Activated naive CD4-positive, alpha-beta T cell treated with anti-CD3 and anti-CD28 coated beads, Interleukin-2, amount 10 ng/mL, durations not matched to agents 7 days and 5 days (primary cell): ENCODE data around the gene TPM2.

Experiments used
- CTCF ChIA-PET: fragments of 350-600 bp; sonication (Branson Sonifier 250); formaldehyde crosslinking; loops from one replicate; lab custom pipeline; 2021; ENCODE audit warnings: antibody characterized with exemption; lab: Charles Lee
- DNase-seq: peaks from one replicate; pipeline ENCODE4 v3.0.0-alpha.2; 2020
- H3K27ac Mint-ChIP-seq: one replicate; pipeline ENCODE4 v1.8.0; 2021; ENCODE audit warnings: mild to moderate bottlenecking, moderate library complexity, mixed read lengths
- H3K27me3 Mint-ChIP-seq: one replicate; pipeline ENCODE4 v1.8.0; 2021; ENCODE audit warnings: mild to moderate bottlenecking, mixed read lengths
- H3K36me3 Mint-ChIP-seq: one replicate; pipeline ENCODE4 v1.8.0; 2021; ENCODE audit warnings: mixed read lengths
- H3K4me1 Mint-ChIP-seq: one replicate; pipeline ENCODE4 v1.8.0; 2021; ENCODE audit warnings: mixed read lengths
- H3K4me3 Mint-ChIP-seq: one replicate; pipeline ENCODE4 v1.8.0; 2021; ENCODE audit warnings: mild to moderate bottlenecking, moderate library complexity, mixed read lengths
- H3K9me3 Mint-ChIP-seq: one replicate; pipeline ENCODE4 v1.8.0; 2021; ENCODE audit warnings: mixed read lengths

TPM2 gene

GRCh38 chr9:35689542-35690293 is at the start of gene TPM2:
TSS of gene TPM2 (minus strand) at chr9:35689925. CDS start at chr9:35689817, 108 bp downstream.
- H3K36me3 Mint-ChIP-seq = no peaks in the 10 kb centered on the region
- H3K27ac Mint-ChIP-seq = peak within 1 kb of the TSS; percentile 3
- H3K4me3 Mint-ChIP-seq = peak within 1 kb of the TSS; percentile 80
- peaks cover 20% of the 10 kb centered on the region for H3K27me3 Mint-ChIP-seq
- DNase-seq = no peak
- H3K9me3 Mint-ChIP-seq = no peaks in the 10 kb centered on the region
- H3K4me1 Mint-ChIP-seq = peaks cover 27% of the 10 kb centered on the region
- CTCF ChIA-PET = interaction anchor here (2.3 kb wide), 1 partner anchor 79 kb away, joined by 4 read pairs; no protein-coding TSS in a partner anchor

GRCh38 chr9:35738924-35739323 is 49.2 kb upstream of the TPM2 start:
- no peaks in the 10 kb centered on the region for H3K27me3 Mint-ChIP-seq
- peaks cover 36% of the 10 kb centered on the region for H3K4me1 Mint-ChIP-seq
- H3K27ac Mint-ChIP-seq = no peak overlapping the region
- no peak overlapping the region for H3K4me3 Mint-ChIP-seq
- DNase-seq = no peak
- H3K36me3 Mint-ChIP-seq = peaks cover 53% of the 10 kb centered on the region
- no peaks in the 10 kb centered on the region for H3K9me3 Mint-ChIP-seq
- CTCF ChIA-PET = interaction anchor here (0.7 to 5.7 kb wide), 5 partner anchors 8 to 96 kb away, joined by 3 to 83 read pairs (median 3); partner anchors contain the start of genes GBA2 and RGP1

GRCh38 chr9:35738186-35738585 is 48.5 kb upstream of the TPM2 start:
- Mint-ChIP-seq H3K4me1 (peaks cover 39% of the 10 kb centered on the region), H3K9me3 (no peaks in the 10 kb centered on the region), H3K4me3 (no peak overlapping the region), H3K27me3 (no peaks in the 10 kb centered on the region), H3K27ac (no peak overlapping the region), H3K36me3 (peaks cover 47% of the 10 kb centered on the region)
- CTCF ChIA-PET = interaction anchor here (1.1 to 5.7 kb wide), 5 partner anchors 9 to 97 kb away, joined by 3 to 83 read pairs (median 4); partner anchors contain the start of genes GBA2 and RGP1
- DNase-seq = no peak

GRCh38 chr9:35737143-35737542 is 47.4 kb upstream of the TPM2 start:
- Mint-ChIP-seq H3K36me3 (peaks cover 46% of the 10 kb centered on the region), H3K4me3 (no peak overlapping the region), H3K9me3 (no peaks in the 10 kb centered on the region), H3K27ac (no peak overlapping the region), H3K27me3 (no peaks in the 10 kb centered on the region), H3K4me1 (peaks cover 35% of the 10 kb centered on the region)
- CTCF ChIA-PET = interaction anchor here (0.9 to 5.7 kb wide), 5 partner anchors 10 to 145 kb away, joined by 3 to 83 read pairs (median 5); partner anchors contain the start of genes GBA2 and RGP1
- no peak for DNase-seq

- H3K36me3 Mint-ChIP-seq = peaks cover 44% of the 10 kb centered on the region
- no peak overlapping the region for H3K27ac Mint-ChIP-seq
- peak; percentile 81 for DNase-seq
- H3K27me3 Mint-ChIP-seq = no peaks in the 10 kb centered on the region
- peaks cover 31% of the 10 kb centered on the region for H3K4me1 Mint-ChIP-seq
- H3K4me3 Mint-ChIP-seq = no peak overlapping the region
- CTCF ChIA-PET = interaction anchor here (0.5 to 5.7 kb wide), 13 partner anchors 9 to 272 kb away, joined by 3 to 83 read pairs (median 5); partner anchors contain the start of genes GBA2, MSMP and RGP1
- H3K9me3 Mint-ChIP-seq = no peaks in the 10 kb centered on the region
These were observed 46.5 kb upstream of the TPM2 start for GRCh38 chr9:35736201-35736633.

GRCh38 chr9:35734096-35734495 is 44.4 kb upstream of the TPM2 start:
- Mint-ChIP-seq H3K36me3 (peaks cover 41% of the 10 kb centered on the region), H3K4me3 (no peak overlapping the region), H3K27me3 (no peaks in the 10 kb centered on the region), H3K27ac (no peak overlapping the region), H3K9me3 (no peaks in the 10 kb centered on the region), H3K4me1 (peaks cover 34% of the 10 kb centered on the region)
- CTCF ChIA-PET = interaction anchor here (0.5 to 5.7 kb wide), 7 partner anchors 13 to 148 kb away, joined by 3 to 83 read pairs (median 5); partner anchors contain the start of genes CCDC107, GBA2, RGP1 and RMRP
- DNase-seq = no peak

GRCh38 chr9:35732800-35733541 is 43.2 kb upstream of the TPM2 start:
- H3K27ac Mint-ChIP-seq = peak overlapping the region; percentile 92
- CTCF ChIA-PET = interaction anchor here (0.8 to 5.0 kb wide), 9 partner anchors 9 to 129 kb away, joined by 4 to 25 read pairs (median 9); partner anchors contain the start of genes CCDC107, GBA2, MSMP and RGP1
- H3K27me3 Mint-ChIP-seq = no peaks in the 10 kb centered on the region
- H3K4me3 Mint-ChIP-seq = no peak overlapping the region
- peaks cover 34% of the 10 kb centered on the region for H3K4me1 Mint-ChIP-seq
- peak; percentile 39 for DNase-seq
- peaks cover 29% of the 10 kb centered on the region for H3K36me3 Mint-ChIP-seq
- no peaks in the 10 kb centered on the region for H3K9me3 Mint-ChIP-seq

GRCh38 chr9:35732185-35732799 is 42.6 kb upstream of the TPM2 start, which contains the start of the genes CREB3 and TLN1:
TSS of gene CREB3 (plus strand) at chr9:35732666. CDS start at chr9:35732773, 107 bp downstream.
TSS of gene TLN1 (minus strand) at chr9:35732195. CDS start at chr9:35725694, 6,501 bp downstream.
- CTCF ChIA-PET = interaction anchor here (0.8 to 5.0 kb wide), 13 partner anchors 9 to 129 kb away, joined by 3 to 25 read pairs (median 9); partner anchors contain the start of genes ARHGEF39, CCDC107, GBA2 and MSMP
- H3K36me3 Mint-ChIP-seq = peaks cover 23% of the 10 kb centered on the region
- H3K4me3 Mint-ChIP-seq = no peak within 1 kb of the TSS

GRCh38 chr9:35731415-35732184 is 41.9 kb upstream of the TPM2 start:
- Mint-ChIP-seq H3K4me1 (peaks cover 34% of the 10 kb centered on the region), H3K4me3 (no peak overlapping the region), H3K27me3 (no peaks in the 10 kb centered on the region), H3K27ac (peak overlapping the region; percentile 86), H3K36me3 (peaks cover 26% of the 10 kb centered on the region), H3K9me3 (no peaks in the 10 kb centered on the region)
- CTCF ChIA-PET = interaction anchor here (0.8 to 5.0 kb wide), 19 partner anchors 10 to 617 kb away, joined by 3 to 25 read pairs (median 5); partner anchors contain the start of genes ARHGEF39, CCDC107, GBA2 and MSMP
- DNase-seq = no peak

More at GRCh38 chr9:35732185-35732799, 42.6 kb upstream of the TPM2 start, which contains the start of the genes CREB3 and TLN1:
- Mint-ChIP-seq H3K4me1 (peaks cover 34% of the 10 kb centered on the region), H3K27me3 (no peaks in the 10 kb centered on the region), H3K27ac (peak within 1 kb of the TSS; percentile 92), H3K9me3 (no peaks in the 10 kb centered on the region)
- peak; percentile 99 for DNase-seq

- H3K4me1 Mint-ChIP-seq = peaks cover 24% of the 10 kb centered on the region
- no peaks in the 10 kb centered on the region for H3K9me3 Mint-ChIP-seq
- peak overlapping the region; percentile 13 for H3K27ac Mint-ChIP-seq
- CTCF ChIA-PET = interaction anchor here (0.8 to 5.0 kb wide), 17 partner anchors 14 to 616 kb away, joined by 3 to 25 read pairs (median 5); partner anchors contain the start of genes ARHGEF39, CCDC107, GBA2 and MSMP
- no peak for DNase-seq
- H3K4me3 Mint-ChIP-seq = no peak overlapping the region
- no peaks in the 10 kb centered on the region for H3K27me3 Mint-ChIP-seq
- peaks cover 23% of the 10 kb centered on the region for H3K36me3 Mint-ChIP-seq
These were observed 40.7 kb upstream of the TPM2 start for GRCh38 chr9:35730486-35730854.

GRCh38 chr9:35729700-35730485 is 40.2 kb upstream of the TPM2 start:
- Mint-ChIP-seq H3K36me3 (peaks cover 19% of the 10 kb centered on the region), H3K27me3 (no peaks in the 10 kb centered on the region), H3K4me3 (no peak overlapping the region), H3K4me1 (peaks cover 20% of the 10 kb centered on the region), H3K27ac (peak overlapping the region; percentile 21), H3K9me3 (no peaks in the 10 kb centered on the region)
- DNase-seq = peak; percentile 48
- CTCF ChIA-PET = interaction anchor here (1.3 to 5.0 kb wide), 14 partner anchors 9 to 240 kb away, joined by 3 to 25 read pairs (median 8); partner anchors contain the start of genes CCDC107, CD72, GBA2 and MSMP

- H3K27ac Mint-ChIP-seq = no peak overlapping the region
- DNase-seq = no peak
- H3K9me3 Mint-ChIP-seq = no peaks in the 10 kb centered on the region
- H3K4me1 Mint-ChIP-seq = peaks cover 17% of the 10 kb centered on the region
- CTCF ChIA-PET = interaction anchor here (0.8 to 5.0 kb wide), 12 partner anchors 9 to 239 kb away, joined by 3 to 43 read pairs (median 6); partner anchors contain the start of genes CCDC107, CD72, GBA2 and MSMP
- H3K27me3 Mint-ChIP-seq = no peaks in the 10 kb centered on the region
- H3K4me3 Mint-ChIP-seq = no peak overlapping the region
- H3K36me3 Mint-ChIP-seq = peaks cover 24% of the 10 kb centered on the region
These were observed 39.4 kb upstream of the TPM2 start for GRCh38 chr9:35729101-35729500.
